ENCODE data around the gene PDE8B.

GRCh38 chr5:77301447-77301883 lies 91.0 kb downstream of the PDE8B start:
- TF ChIP-seq POLR2A (IDR thresholded peaks at IDR 0.05) (no peak), CTCF (IDR thresholded peaks at IDR 0.05) (no peak)

Measured in right lobe of liver (tissue), 4 donors.